ENCODE data around the gene NCOA7.

DNA sequence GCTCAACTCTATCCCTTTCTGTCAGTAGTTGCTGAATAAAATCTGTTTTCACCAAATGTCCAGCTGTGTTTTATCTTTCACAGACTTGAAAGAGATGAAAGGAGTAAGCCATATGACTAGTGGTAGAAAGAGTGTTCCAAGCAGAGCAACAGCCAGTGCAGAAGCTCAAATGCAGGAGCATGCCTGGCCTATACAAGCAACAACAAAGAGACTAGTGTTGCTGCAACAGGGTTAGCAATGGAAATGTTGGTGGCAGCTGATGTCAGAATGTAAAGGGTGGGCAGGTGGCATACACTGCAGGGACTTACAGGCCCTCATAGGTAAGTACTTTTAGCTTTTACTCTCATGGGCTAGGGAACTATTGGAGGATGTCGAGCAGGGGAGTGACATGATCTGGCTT is 160.6 kb downstream of the NCOA7 start:
- TF ChIP-seq, protein P1, sequence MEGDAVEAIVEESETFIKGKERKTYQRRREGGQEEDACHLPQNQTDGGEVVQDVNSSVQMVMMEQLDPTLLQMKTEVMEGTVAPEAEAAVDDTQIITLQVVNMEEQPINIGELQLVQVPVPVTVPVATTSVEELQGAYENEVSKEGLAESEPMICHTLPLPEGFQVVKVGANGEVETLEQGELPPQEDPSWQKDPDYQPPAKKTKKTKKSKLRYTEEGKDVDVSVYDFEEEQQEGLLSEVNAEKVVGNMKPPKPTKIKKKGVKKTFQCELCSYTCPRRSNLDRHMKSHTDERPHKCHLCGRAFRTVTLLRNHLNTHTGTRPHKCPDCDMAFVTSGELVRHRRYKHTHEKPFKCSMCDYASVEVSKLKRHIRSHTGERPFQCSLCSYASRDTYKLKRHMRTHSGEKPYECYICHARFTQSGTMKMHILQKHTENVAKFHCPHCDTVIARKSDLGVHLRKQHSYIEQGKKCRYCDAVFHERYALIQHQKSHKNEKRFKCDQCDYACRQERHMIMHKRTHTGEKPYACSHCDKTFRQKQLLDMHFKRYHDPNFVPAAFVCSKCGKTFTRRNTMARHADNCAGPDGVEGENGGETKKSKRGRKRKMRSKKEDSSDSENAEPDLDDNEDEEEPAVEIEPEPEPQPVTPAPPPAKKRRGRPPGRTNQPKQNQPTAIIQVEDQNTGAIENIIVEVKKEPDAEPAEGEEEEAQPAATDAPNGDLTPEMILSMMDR (IDR thresholded peaks at IDR 0.05), result no peak
- TF ChIP-seq POLR2A (IDR thresholded peaks at IDR 0.05), result no peak
